GM12864 (cell line): ENCODE data around the gene PGAP6.
A peak's percentile ranks its signal among the peaks of the same experiment; 100 is the strongest.
"Not testable (repeated sequence)": the region's sequence is repeated elsewhere in the genome, so short reads cannot be mapped to it uniquely, and the experiment has no call there.

Source experiments
- DNase-seq: peaks from one replicate; pipeline ENCODE4 v3.0.0-alpha.2; 2011; ENCODE audit warnings: low read depth
- H3K4me3 ChIP-seq: 2 replicates; pipeline ENCODE4 v1.5.1; 2011; ENCODE audit warnings: mild to moderate bottlenecking, low read depth, low read length, control low read depth
- CTCF ChIP-seq: IDR thresholded peaks from 2 replicates; pipeline ENCODE4 v1.5.1; 2011; ENCODE audit warnings: low read depth, mild to moderate bottlenecking, moderate library complexity, low read length, control low read depth, inconsistent platforms; ENCODE audit errors: missing control alignments

The PGAP6 gene

GRCh38 chr16:425082-425718 is 43.4 kb upstream of the PGAP6 start, which contains the start of gene RAB11FIP3:
Gene RAB11FIP3, plus strand, starts transcription at chr16:425649. Its CDS starts 358 bp downstream, at chr16:426007.
- peak; percentile 42 for DNase-seq
- peak; percentile 27 for TF ChIP-seq CTCF
- H3K4me3 ChIP-seq: peak within 1 kb of the TSS; percentile 93

- DNase-seq: no peak
- peak overlapping the region; percentile 93 for H3K4me3 ChIP-seq
- no peak for TF ChIP-seq CTCF
These were observed 42.9 kb upstream of the PGAP6 start for GRCh38 chr16:424623-425081.

- H3K4me3 ChIP-seq: no peak overlapping the region; the same call in none of the 2 replicates
- DNase-seq: no peak
These were observed 42.4 kb upstream of the PGAP6 start for GRCh38 chr16:424033-424622.

GRCh38 chr16:422179-422578 is 40.4 kb upstream of the PGAP6 start:
- not testable (repeated sequence) for H3K4me3 ChIP-seq, DNase-seq

More at GRCh38 chr16:424033-424622, 42.4 kb upstream of the PGAP6 start:
- no peak for TF ChIP-seq CTCF

- not testable (repeated sequence) for H3K4me3 ChIP-seq, DNase-seq
These were observed 33.4 kb upstream of the PGAP6 start for GRCh38 chr16:415170-415498.

- no peak for TF ChIP-seq CTCF
- DNase-seq: no peak
These were observed 32.8 kb upstream of the PGAP6 start for GRCh38 chr16:414395-415169.

GRCh38 chr16:411576-412265 is 29.9 kb upstream of the PGAP6 start:
- no peak overlapping the region for H3K4me3 ChIP-seq
- DNase-seq: no peak
- no peak for TF ChIP-seq CTCF

More at GRCh38 chr16:414395-415169, 32.8 kb upstream of the PGAP6 start:
- H3K4me3 ChIP-seq: no peak overlapping the region
